SU-DHL-6 (cell line): ENCODE measurements around the gene SUGCT.

ENCODE experiments used
- H2AFZ ChIP-seq: fragments of 200-600 bp; sonication (generic); 2 replicates; pipeline ENCODE4 v1.6.1; 2014; ENCODE audit warnings: low read depth, mild to moderate bottlenecking, moderate library complexity, mixed read lengths, antibody characterized with exemption, low read length; ENCODE audit not compliant: severe bottlenecking
- H3F3A ChIP-seq: fragments of 200-600 bp; shearing (Covaris generic); 2 replicates; pipeline ENCODE4 v1.6.0; 2016; ENCODE audit warnings: antibody characterized with exemption, mild to moderate bottlenecking; ENCODE audit not compliant: insufficient read depth
- H3K27ac ChIP-seq: fragments of 200-600 bp; sonication (generic); 2 replicates; pipeline ENCODE4 v1.5.1; 2016; ENCODE audit warnings: low read depth, mild to moderate bottlenecking, low read length, moderate library complexity, mixed read lengths
- H3K27me3 ChIP-seq: fragments of 200-600 bp; sonication (generic), shearing (Covaris generic); 2 replicates; pipeline ENCODE4 v1.6.0; 2014; ENCODE audit warnings: mild to moderate bottlenecking, low read length
- H3K36me3 ChIP-seq: fragments of 200-600 bp; sonication (generic); 2 replicates; pipeline ENCODE4 v1.6.1; 2014; ENCODE audit warnings: mild to moderate bottlenecking, low read length, mixed read lengths
- H3K4me2 ChIP-seq: fragments of 300-600, 200-600 bp; shearing (Covaris generic), sonication (generic); 2 replicates; pipeline ENCODE4 v1.6.0; 2014; ENCODE audit warnings: low read length, low read depth, mild to moderate bottlenecking; ENCODE audit not compliant: poor library complexity, severe bottlenecking
- H3K4me3 ChIP-seq: fragments of 200-600 bp; sonication (generic); 2 replicates; pipeline ENCODE4 v1.5.1; 2014; ENCODE audit warnings: antibody characterized with exemption, low read length, mild to moderate bottlenecking, mixed read lengths; ENCODE audit not compliant: insufficient read depth, poor library complexity, severe bottlenecking
- H3K79me2 ChIP-seq: fragments of 200-600 bp; sonication (generic); 2 replicates; pipeline ENCODE4 v1.6.1; 2014; ENCODE audit warnings: mild to moderate bottlenecking, low read length, moderate library complexity; ENCODE audit not compliant: insufficient read depth
- H3K9ac ChIP-seq: fragments of 200-600 bp; sonication (generic); 2 replicates; pipeline ENCODE4 v1.7.0; 2014; ENCODE audit warnings: mild to moderate bottlenecking, low read length
- H3K9me2 ChIP-seq: fragments of 200-600 bp; sonication (generic); replicated peaks from 2 replicates; pipeline ENCODE4 v1.6.1; 2014; ENCODE audit warnings: low read length; ENCODE audit not compliant: insufficient read depth
- H3K9me3 ChIP-seq: fragments of 200-600 bp; sonication (generic); 2 replicates; pipeline ENCODE4 v1.6.1; 2014; ENCODE audit warnings: low read length, mixed read lengths; ENCODE audit not compliant: insufficient read depth
- H4K20me1 ChIP-seq: fragments of 200-600 bp; sonication (generic); 2 replicates; pipeline ENCODE4 v1.6.1; 2014; ENCODE audit warnings: low read depth, mild to moderate bottlenecking, antibody characterized with exemption, low read length, moderate library complexity, mixed read lengths
- EZH2phosphoT487 ChIP-seq: fragments of 200-600 bp; sonication (generic), shearing (Covaris generic); conservative IDR thresholded peaks from 2 replicates; pipeline ENCODE4 v1.6.1; 2018; ENCODE audit warnings: mild to moderate bottlenecking, antibody characterized with exemption, low read length, moderate library complexity, mixed read lengths
- TF ChIP-seq, protein P1 (sequence below): fragments of 200-600 bp; sonication (generic); IDR thresholded peaks from one replicate; pipeline ENCODE4 v1.5.1; 2017; ENCODE audit warnings: antibody characterized with exemption, mild to moderate bottlenecking, low read length, moderate library complexity; ENCODE audit not compliant: insufficient read depth, poor library complexity, severe bottlenecking

The SUGCT gene

DNA sequence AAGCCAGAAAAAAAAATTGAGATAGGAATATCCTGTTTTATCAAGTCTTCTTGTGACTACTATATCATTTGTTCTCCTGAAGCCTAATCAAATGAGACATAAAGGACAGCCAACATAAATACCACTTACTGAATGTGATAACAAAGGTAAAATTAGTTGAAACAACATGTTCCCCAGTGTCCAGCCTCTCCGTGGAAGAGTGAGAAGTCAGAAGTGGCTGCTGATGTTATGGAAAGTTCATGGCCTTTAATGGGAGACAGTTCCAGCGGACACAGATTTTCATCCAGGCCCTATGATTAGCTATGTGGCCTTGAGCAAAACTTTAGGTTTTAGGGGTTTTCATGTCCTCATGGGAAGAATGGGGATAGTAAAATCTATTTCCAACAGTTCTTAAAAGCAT is 724.3 kb downstream of the SUGCT start:
- Histone ChIP-seq H3K27me3 (no peaks in the 10 kb centered on the region), H3K4me3 (no peak overlapping the region), H3K27ac (no peak overlapping the region), H3K9ac (no peak overlapping the region), H3K36me3 (no peaks in the 10 kb centered on the region), H3K79me2 (no peaks in the 10 kb centered on the region), H2AFZ (no peak overlapping the region), H3K9me3 (no peaks in the 10 kb centered on the region), H3F3A (no peaks in the 10 kb centered on the region), H3K4me2 (no peak overlapping the region), H4K20me1 (no peaks in the 10 kb centered on the region), H3K9me2 (no peaks in the 10 kb centered on the region)
- no peak for TF ChIP-seq EZH2phosphoT487
- TF ChIP-seq, protein P1, sequence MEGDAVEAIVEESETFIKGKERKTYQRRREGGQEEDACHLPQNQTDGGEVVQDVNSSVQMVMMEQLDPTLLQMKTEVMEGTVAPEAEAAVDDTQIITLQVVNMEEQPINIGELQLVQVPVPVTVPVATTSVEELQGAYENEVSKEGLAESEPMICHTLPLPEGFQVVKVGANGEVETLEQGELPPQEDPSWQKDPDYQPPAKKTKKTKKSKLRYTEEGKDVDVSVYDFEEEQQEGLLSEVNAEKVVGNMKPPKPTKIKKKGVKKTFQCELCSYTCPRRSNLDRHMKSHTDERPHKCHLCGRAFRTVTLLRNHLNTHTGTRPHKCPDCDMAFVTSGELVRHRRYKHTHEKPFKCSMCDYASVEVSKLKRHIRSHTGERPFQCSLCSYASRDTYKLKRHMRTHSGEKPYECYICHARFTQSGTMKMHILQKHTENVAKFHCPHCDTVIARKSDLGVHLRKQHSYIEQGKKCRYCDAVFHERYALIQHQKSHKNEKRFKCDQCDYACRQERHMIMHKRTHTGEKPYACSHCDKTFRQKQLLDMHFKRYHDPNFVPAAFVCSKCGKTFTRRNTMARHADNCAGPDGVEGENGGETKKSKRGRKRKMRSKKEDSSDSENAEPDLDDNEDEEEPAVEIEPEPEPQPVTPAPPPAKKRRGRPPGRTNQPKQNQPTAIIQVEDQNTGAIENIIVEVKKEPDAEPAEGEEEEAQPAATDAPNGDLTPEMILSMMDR: no peak

DNA sequence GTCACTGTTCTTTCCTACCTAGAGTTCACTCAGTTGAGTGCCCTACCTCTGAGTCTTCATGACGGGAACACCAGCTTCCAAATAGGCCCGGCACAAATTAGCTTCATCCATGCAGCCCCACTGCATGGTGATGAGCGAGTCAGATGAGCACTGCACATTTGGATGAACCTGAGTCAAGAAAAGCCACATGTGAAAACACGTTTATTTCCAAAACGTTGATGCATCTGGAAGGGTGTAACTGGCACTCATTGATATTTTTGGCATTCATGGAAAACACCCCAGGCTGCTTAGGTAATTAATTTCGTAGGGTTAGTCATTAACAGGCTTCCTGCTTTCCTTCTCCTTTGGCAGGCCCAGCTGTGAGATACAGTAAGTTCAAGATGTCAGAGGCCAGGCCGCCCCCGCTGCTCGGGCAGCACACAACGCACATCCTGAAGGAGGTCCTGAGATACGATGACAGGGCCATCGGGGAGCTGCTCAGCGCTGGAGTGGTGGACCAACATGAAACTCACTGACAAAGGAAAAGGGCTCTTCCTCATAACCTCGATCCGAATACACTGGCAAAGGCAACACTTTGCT is 725.2 kb downstream of the SUGCT start:
- no peak for TF ChIP-seq EZH2phosphoT487
- TF ChIP-seq, protein P1: no peak
- no peak overlapping the region for H3K4me2 ChIP-seq
- H3K79me2 ChIP-seq: no peaks in the 10 kb centered on the region
- H3K9me3 ChIP-seq: no peaks in the 10 kb centered on the region
- H3F3A ChIP-seq: no peaks in the 10 kb centered on the region
- no peaks in the 10 kb centered on the region for H4K20me1 ChIP-seq
- H3K9me2 ChIP-seq: no peaks in the 10 kb centered on the region
- H3K27ac ChIP-seq: no peak overlapping the region
- H3K27me3 ChIP-seq: no peaks in the 10 kb centered on the region
- no peaks in the 10 kb centered on the region for H3K36me3 ChIP-seq
- H2AFZ ChIP-seq: no peak overlapping the region
- no peak overlapping the region for H3K9ac ChIP-seq
- no peak overlapping the region for H3K4me3 ChIP-seq

DNA sequence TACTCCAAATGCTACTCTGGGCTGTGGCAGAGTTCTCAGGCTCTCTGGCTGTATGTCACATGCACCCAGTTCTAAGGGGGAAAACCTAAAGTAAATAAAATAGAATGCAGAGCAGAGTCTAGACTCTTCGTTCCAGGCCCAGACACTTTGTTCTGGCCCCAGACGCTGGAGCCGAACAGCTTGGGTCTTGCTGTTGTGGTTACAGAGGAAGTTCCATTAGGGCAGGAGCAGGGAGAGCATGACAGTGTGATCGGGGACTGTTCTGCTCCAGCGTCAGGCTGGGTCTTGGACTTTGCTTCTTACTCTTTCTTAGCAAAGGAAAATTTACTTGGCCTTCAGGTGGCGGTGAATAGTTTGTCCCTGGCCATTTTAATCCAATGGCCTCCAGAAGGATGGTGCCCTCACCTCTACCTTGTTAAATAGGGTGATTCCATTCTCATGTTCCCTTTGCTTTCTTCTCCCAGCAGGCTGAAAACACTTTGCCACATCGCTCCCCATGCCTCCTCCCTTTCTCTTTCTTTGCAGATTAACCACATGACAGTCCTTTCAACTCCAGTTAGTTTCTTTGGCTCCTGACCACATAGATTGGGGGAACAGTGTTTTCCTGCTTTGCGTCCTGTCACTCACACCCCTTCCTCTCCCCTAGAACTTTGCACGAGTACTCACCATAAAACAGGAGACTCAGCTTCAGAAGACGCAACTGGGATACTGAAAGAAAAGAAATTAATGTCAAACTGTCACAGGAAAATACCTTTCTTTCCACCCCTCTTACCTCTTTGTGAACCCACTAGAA is 730.8 kb downstream of the SUGCT start:
- Histone ChIP-seq H3K27me3 (no peaks in the 10 kb centered on the region), H3K27ac (no peak overlapping the region), H3K4me3 (no peak overlapping the region), H3K9ac (no peak overlapping the region), H3K9me2 (no peaks in the 10 kb centered on the region), H3K9me3 (peaks cover 5% of the 10 kb centered on the region; the same call in 1 of the 2 replicates), H3K4me2 (no peak overlapping the region), H3K79me2 (no peaks in the 10 kb centered on the region), H3F3A (no peaks in the 10 kb centered on the region; the same call in 1 of the 2 replicates), H3K36me3 (no peaks in the 10 kb centered on the region; the same call in 1 of the 2 replicates), H4K20me1 (no peaks in the 10 kb centered on the region), H2AFZ (no peak overlapping the region)
- TF ChIP-seq EZH2phosphoT487: no peak
- TF ChIP-seq, protein P1: no peak
